COLO668 (cell line): ENCODE data around the gene OR2B6.
"Not testable (repeated sequence)": the region's sequence is repeated elsewhere in the genome, so short reads cannot be mapped to it uniquely, and the experiment has no call there.

Experiments
- DNase-seq: peaks from one replicate; lab custom pipeline; 2025; ENCODE audit not compliant: unreplicated experiment; lab: John Stamatoyannopoulos, UW

OR2B6 gene

DNA sequence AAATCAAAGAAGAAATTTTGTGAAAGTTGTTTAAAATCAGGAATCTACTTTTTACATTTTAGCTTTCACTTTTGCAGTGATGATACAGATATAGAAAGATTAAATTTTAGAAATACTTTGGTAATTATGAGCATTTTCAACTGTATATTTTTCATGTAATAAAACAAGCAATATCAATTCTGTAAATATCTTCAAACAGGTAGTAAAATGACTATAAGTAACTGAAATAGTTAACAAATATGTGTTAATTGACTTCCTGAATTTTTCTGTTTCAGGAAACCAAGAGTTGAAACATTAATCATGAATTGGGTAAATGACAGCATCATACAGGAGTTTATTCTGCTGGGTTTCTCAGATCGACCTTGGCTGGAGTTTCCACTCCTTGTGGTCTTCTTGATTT lies at the start of gene OR2B6:
OR2B6 (plus strand) TSS at position 301 of the 400 bp plus-strand sequence; CDS start at position 301, 0 bp downstream.
- no peak for DNase-seq

DNA sequence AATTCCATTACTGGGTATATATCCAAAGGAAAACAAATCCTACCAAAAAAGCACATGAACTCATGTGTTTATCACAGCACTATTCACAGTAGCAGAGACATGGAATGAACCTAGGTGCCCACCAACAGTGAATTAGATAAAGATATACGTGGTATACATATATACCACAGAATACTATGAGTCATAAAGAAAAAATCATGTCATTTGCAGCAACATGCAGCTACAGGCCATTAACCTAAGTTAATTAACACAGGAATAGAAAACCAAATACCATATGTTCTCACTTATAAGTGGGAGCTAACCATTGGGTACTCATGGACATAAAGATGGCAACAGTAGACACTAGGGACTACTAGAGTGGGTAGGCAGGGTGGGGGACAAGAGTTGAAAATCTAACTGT lies 49.0 kb upstream of the OR2B6 start:
- DNase-seq = no peak

DNA sequence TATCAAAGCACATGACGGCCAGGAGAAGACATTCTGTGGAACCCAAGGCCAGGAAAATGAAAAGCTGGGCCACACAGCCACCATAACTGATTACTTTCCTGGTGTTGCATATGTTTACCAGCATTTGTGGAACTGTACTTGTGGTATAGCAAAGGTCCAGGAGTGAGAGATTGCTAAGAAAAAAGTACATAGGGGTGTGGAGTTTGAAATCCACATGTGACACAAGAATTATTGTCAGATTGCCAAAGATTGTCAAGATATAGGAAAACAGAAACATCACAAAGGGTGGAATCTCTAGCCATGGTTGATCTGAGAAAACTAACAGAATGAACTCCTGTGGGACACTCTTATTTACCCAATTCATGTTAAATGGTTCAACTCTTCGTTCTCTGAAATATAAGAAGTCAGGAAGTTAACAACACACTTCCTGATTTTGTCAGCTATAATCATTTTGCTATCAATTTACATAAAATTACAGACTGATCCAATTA lies 45.0 kb upstream of the OR2B6 start, which contains the start of gene OR2B2:
OR2B2 (minus strand) TSS at position 441 of the 491 bp plus-strand sequence; CDS start at position 364, 77 bp downstream.
- DNase-seq = no peak

DNA sequence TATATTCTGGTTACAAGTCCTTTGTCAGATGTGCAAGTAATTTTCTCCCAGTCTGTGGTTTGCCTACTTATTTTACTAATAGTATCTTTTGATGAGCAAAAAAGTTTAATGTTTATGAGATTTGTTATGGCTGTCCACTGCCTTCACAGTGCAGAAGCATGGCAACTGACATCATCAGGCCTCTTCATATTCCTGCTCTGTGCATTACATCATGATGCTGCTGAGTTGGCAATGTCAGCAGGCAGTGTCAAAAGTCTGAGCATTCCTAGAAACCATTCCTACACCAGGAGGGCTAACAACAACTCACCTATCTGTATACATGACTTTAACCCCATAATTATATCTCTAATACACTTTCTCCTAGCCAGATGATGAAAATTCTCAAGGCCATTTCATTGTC lies 34.1 kb upstream of the OR2B6 start:
- DNase-seq = no peak

DNA sequence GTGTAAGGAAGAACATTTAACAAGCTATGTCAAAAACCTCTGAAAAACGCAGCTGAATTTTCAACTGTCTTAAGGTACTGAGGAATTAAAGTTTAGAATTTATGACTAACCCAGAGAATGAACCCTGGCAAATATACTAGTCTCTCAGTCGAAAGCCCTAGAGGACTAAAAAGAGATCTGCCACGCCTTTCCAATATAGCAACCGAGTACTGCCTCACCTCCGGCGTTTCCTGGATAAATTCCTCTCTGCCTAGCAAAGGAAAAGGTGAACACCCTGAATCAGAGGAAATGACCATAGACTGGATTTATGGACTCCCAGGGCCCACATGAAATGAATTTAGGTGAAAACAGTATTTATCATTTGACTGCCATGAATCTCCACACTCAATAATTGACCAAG lies 32.9 kb upstream of the OR2B6 start:
- DNase-seq = no peak

DNA sequence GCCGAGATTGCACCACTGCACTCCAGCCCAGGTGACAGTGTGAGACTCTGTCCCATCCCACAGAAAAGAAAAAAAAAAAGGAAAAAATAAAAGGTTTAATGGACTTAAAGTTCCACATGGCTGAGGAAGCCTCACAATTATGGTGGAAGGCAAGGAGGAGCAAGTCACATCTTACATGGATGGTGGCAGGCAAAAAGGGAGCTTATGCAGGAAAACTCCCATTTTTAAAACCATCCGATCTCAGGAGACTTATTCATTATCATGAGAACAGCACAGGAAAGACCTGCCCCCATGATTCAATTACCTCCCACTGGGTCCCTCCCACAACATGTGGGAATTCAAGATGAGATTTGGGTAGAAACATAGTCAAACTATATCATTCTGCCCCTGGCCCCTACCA lies 29.0 kb upstream of the OR2B6 start:
- DNase-seq = not testable (repeated sequence)

DNA sequence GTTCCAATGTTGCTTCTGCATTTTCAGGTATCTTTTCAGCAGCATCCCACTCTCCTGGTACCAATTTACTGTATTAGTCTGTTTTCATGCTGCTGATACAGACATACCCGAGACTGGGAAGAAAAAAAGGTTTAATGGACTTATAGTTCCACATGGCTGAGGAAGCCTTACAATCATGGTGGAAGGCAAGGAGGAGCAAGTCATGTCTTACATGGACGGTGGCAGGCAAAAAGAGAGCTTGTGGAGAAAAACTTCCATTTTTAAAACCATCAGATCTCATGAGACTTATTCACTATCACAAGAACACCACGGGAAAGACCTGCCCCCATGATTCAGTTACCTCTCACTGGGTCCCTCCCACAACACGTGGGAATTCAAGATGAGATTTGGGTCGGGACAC lies 27.1 kb upstream of the OR2B6 start:
- not testable (repeated sequence) for DNase-seq

DNA sequence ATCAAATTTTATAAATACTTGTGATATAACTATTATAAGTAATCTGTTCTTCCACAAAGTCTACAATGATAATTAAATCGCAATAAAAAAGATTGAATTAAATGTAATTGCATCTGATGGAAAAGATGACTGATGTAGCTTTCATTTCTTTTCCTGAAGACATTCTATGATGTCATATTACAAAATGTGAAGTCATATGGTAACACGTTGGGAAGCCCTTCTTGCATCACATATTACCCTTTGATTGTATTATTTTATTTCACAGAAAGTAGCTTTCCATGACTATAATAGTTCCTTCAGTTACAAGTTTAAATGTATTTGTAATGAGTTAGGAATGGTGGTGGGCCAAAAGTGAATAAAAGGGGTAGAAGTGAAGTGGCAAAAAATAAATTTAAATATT lies 25.8 kb upstream of the OR2B6 start:
- DNase-seq = no peak

DNA sequence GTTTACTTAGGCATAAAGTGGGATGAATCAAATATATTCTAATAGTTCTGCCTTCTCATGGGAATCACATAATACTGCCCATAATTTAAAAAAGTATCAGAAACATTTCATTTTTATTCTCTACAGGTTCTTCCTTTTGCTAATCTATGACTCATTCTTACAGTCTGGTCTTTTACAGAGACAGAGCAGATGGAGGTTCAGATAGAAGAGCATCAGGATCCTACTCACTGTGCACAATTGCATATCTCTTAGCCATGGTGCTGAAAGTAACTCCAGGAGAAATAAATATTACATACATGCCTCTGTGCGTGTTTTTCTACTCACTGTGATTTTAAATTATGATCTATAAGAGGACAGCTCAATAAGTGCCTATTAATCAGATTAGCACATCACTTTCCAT lies 16.3 kb upstream of the OR2B6 start:
- no peak for DNase-seq

DNA sequence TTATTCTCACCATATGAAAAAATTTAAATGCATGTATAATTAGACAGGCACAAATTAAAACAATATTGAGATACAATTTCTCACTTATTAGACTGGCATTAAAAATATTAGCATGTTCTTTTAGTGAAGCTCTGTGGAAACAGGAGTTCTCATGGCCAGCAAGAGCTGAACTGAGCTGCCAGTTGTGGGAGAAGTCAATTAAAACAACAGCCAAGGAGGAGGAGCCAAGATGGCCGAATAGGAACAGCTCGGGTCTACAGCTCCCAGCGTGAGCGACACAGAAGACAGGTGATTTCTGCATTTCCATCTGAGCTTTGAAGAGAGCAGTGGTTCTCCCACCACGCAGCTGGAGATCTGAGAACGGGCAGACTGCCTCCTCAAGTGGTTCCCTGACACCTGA lies 14.0 kb upstream of the OR2B6 start:
- DNase-seq = not testable (repeated sequence)

DNA sequence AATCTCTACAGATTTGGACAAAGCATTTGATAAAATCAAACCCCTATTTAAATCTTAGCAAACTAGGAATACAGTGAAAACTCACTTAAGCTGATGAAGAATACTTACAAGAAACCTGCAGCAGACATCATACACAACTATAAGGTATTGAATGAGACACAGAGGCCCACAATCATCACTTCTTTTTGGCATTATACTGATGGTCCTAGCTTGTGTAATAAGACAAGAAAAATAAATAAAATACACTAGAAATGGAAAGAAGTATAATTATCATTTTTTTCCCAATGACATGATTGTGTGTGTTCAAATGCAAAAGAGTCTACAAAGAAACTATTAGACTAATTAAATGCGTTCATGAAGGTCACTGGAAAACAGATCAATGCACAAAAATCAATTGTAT lies 8.8 kb upstream of the OR2B6 start:
- DNase-seq = no peak

DNA sequence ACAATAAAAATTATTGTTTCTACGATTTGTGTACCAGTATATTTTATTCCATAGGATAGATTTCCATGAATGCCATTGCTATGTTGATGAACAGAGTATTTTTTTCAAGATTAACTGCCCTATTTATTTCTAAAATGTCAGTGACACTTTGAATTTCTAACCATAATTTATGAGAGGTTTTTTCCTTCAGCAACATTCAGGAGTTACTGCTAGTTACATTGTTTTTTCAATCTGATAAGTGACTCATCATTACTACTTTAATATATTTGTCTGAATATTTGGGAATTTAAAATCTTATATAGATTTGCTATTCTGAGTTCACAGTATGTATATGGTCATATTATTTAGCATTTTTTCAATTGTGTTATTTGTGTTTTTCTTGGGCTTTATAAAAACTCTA lies 6.0 kb upstream of the OR2B6 start:
- DNase-seq = no peak

DNA sequence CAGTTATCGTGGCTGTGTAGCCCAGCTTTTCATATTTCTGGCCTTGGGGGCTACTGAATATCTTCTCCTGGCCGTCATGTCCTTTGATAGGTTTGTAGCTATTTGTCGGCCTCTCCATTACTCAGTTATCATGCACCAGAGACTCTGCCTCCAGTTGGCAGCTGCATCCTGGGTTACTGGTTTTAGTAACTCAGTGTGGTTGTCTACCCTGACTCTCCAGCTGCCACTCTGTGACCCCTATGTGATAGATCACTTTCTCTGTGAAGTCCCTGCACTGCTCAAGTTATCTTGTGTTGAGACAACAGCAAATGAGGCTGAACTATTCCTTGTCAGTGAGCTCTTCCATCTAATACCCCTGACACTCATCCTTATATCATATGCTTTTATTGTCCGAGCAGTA lies 475 bp downstream of the OR2B6 start:
- DNase-seq = no peak

DNA sequence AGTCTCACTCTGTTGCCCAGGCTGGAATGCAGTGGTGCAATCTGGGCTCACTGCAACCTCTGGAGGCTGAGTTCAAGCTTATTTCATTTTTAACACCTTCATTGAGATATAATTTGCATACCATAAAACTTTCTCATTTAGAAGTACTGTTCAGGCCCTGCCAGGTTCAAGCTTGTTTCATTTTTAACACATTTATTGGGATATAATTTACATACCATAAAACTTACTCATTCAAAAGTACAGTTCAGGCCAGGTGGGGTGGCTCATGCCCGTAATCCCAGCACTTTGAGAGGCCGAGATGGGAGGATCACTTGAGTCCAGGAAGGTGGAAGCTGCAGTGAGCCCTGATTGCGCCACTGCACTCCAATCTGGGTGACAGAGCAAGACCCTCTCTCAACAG lies 5.5 kb downstream of the OR2B6 start:
- no peak for DNase-seq

DNA sequence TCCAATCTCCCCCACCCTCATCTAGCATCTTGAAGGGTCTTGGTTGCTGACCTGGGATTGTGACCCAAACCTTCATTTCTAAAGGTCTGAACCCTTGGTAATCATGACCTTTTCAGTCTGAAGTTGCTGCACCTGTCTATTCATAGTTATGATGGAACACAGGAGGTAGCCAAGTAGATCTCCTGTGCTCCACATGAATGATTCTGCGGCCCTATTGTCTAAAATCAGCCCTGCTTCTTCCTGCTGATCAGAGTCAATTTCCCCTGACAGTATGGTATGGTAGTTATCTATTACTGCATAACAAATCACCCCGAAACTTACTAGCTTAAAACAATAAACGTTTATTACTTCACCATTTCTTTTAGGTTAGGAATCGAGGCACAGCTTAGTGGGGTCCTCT lies 9.0 kb downstream of the OR2B6 start:
- DNase-seq = no peak

DNA sequence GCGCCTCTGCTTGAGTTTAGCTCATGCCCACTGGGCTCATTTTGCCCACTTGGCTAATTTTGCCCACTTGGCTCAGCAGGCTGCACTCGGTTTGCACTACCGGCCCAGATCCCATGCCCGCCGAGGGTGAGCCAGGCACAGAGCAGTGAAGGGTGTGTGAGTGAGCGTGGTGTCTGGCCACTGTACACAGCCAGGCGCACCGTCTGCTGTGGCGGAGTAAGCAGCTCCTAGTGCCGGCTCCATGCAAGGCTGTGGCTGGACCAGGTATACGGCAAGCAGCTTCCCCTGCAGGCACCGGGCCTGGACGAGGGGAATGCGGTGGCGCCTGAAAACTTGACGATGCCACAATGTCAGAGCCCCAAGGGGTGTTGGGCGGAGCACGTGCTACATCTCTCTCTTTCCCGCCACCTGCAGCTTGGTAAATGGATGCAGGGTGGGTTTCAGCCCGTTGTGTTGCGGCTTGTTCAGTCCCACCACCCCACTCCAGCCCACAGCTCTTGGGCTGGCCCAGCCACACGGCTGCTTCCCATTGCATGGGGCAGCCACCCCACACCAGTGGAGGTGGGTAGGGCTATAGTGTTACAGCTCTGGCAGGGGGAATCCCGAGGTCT lies 9.9 kb downstream of the OR2B6 start:
- DNase-seq = no peak

DNA sequence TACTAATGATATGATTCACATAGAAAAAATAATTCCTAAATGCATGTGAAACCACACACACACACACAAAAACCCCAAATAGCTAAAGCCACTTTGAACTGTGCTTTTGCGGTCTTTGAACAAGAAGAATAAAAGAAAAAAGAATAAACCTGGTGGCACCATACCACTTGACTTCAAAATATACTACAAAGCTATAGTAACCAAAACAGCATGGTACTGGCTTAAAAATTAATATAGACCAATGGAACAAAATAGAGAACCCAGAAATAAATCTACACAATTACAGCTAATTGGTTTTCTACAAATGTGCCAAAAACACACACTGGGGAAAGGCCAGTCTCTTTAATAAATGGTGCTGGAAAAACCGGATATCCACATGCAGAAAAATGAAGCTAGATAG lies 13.4 kb downstream of the OR2B6 start:
- no peak for DNase-seq

DNA sequence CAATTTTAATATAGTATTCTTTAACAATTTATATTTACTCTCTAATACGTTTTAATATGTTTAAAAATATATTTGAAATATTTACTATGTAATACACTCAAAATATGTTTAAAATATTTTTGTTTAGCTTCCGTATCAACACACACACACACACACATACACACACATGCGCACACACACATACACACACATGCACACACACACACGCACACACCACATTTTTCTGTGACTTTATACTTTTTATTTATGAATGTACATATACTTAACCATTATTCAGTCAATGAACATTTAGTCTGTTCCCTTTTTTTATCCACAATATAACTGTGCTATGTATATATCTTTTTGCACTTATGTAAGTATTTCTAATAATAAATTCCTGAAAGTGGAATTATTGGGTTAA lies 15.7 kb downstream of the OR2B6 start:
- DNase-seq = no peak

DNA sequence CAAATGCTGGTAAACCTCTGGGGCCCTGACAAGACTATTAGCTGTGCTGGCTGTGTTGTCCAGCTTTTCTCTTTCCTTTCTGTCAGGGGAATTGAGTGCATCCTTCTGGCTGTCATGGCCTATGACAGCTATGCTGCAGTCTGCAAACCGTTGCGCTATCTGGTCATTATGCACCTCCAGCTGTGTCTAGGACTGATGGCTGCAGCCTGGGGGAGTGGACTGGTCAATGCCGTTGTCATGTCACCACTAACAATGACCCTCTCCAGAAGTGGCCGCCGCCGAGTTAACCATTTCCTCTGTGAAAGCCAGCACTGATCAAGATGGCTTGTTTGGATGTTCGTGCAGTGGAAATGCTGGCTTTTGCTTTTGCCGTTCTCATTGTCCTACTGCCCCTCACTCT lies 20.3 kb downstream of the OR2B6 start:
- no peak for DNase-seq

DNA sequence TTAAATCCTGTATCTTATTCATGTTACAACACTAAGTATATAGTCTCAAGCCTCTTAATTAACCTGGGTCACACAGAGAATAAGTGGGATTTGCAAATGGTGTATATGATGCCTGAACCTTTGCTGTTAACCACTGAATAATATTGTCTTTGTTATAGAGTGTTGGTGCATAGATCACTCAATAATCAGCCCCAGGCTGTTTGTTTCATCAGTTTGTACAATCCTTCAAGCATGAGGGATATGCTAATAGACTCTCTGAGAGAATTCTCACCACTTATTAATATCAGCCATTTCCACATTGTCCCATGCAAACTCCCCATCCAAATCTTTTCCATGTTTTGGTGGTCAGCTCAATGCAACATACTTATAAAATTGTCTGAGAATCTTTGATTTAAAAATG lies 21.7 kb downstream of the OR2B6 start:
- no peak for DNase-seq

DNA sequence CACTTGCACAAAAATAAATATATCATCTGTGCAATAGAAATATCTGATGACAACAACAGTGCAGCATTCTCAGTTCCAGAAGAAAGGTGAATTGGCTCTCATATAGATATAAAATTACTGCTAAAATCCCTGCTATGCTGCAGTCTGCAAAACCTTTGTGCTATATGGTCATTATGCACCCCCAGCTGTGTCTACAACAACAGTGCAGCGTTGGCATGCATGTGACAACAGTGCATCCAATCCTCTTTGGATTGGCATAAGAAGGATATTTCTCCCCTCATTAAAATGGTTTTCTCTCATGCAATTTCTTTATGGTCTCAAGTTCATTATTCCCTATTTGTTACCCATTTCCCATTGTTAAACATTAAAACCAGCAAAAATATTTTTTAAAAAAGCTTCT lies 23.1 kb downstream of the OR2B6 start:
- no peak for DNase-seq

DNA sequence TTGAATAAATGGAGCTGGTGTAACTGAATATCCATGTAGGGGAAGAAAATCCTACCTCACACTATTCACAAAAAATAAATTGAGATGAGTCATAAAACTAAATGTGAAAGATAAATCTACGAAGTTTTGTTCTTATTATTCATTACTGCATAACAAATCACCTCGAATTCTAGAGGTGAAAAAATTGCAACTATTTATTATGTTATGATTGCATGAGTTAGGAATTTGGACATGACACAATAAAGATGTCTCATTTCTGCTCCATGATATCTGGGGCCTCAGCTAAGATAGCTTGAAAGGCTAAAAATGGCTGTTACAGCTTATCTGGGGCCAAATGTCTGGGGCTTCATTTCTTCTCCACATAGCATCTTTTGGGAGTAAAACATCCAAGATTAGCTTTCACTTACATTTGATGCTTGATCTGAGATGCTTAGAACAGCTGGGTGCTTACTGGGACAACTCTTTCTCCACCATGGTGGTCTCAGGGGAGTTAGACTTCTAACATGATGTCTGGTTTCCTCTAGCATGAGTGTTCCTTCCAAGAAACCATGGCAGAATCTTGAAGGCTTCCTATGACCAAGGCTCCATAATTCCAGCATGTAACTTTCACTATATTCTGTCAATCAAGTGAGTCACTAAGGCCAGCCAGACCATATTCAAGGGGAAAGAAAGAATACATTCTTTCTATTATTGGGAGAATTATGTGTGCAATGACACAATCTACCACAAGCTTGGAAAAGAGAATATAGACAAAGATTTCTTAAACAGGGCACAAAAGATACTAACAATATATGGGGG lies 30.1 kb downstream of the OR2B6 start:
- no peak for DNase-seq

DNA sequence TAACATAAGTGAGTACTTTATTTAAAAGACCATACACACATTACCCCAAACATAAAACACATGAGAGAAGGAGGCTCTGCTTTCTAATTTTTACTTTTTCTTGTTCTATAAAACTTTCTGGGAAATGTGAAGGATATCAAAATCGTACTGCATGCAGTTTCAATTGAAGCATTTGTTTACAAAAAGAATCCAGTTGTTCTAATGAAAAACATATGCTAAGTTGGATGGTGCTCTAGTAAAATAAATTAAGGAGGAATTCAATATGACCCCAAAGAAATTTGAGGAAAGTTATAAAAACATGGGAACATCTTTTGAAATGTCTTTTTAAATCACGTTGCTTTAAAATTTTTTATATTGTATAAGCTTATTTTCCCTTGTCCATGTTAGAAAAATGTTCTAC lies 37.6 kb downstream of the OR2B6 start:
- no peak for DNase-seq
